HG02852 (cell line): ENCODE results near the gene MUC4.

Experiments
- ATAC-seq: cut with Tn5 transposase; IDR thresholded peaks from one replicate; pipeline ENCODE4 v1.9.1; 2021; ENCODE audit warnings: mild to moderate bottlenecking, moderate library complexity; ENCODE audit not compliant: unreplicated experiment

The MUC4 gene

GRCh38 chr3:195705081-195705991 is 106.4 kb downstream of the MUC4 start:
- no peak for ATAC-seq

- no peak for ATAC-seq
Observed at GRCh38 chr3:195704433-195704999, 107.2 kb downstream of the MUC4 start.

GRCh38 chr3:195703776-195704175 is 108.0 kb downstream of the MUC4 start:
- ATAC-seq: no peak

GRCh38 chr3:195701042-195701915 is 110.5 kb downstream of the MUC4 start:
- ATAC-seq: no peak

GRCh38 chr3:195700319-195700718 is 111.4 kb downstream of the MUC4 start:
- no peak for ATAC-seq

- no peak for ATAC-seq
Observed at GRCh38 chr3:195699860-195700259, 111.9 kb downstream of the MUC4 start.

- no peak for ATAC-seq
Observed at GRCh38 chr3:195699388-195699771, 112.3 kb downstream of the MUC4 start.

- no peak for ATAC-seq
Observed at GRCh38 chr3:195698647-195699387, 112.9 kb downstream of the MUC4 start.

GRCh38 chr3:195698325-195698646 is 113.4 kb downstream of the MUC4 start:
- no peak for ATAC-seq

GRCh38 chr3:195697582-195698324 is 114.0 kb downstream of the MUC4 start:
- ATAC-seq: no peak
